K562 (cell line): Measurements from ENCODE around the gene ZMIZ1. TPM values are rescaled to one million over a fixed set of nuclear protein-coding genes. Genes with fewer than 3 reads are reported as not detected.

Source experiments
- CCNT2 ChIP-seq: IDR thresholded peaks from 2 replicates; pipeline ENCODE4 v1.6.1; 2011; ENCODE audit warnings: borderline replicate concordance, low read depth, mild to moderate bottlenecking, moderate library complexity, mixed read lengths, low read length; ENCODE audit not compliant: insufficient read length; ENCODE audit errors: extremely low read depth
- EGR1 ChIP-seq: fragments of 450-650 bp; conservative IDR thresholded peaks from 2 replicates; pipeline ENCODE4 v1.6.1; 2017; ENCODE audit warnings: mild to moderate bottlenecking
- FOXK2 ChIP-seq, 2 experiments: fragments of 450-650 bp; IDR thresholded peaks in 1 of 2; conservative IDR thresholded peaks in 1 of 2; 2 replicates each; pipeline ENCODE4 v1.6.1; 2016; ENCODE audit warnings: low read depth in 2 of 2, mild to moderate bottlenecking in 1 of 2
- HIVEP1 ChIP-seq: fragments of 250-450 bp; sonication (Bioruptor Pico); IDR thresholded peaks from 2 replicates; pipeline ENCODE4 v1.4.0; 2020; ENCODE audit warnings: mild to moderate bottlenecking
- ID3 ChIP-seq, 2 experiments: fragments of 250-450 bp in 1 of 2; fragments of 450-650 bp in 1 of 2; sonication (Bioruptor Pico) in 1 of 2; IDR thresholded peaks; 2 replicates each; pipeline versions ENCODE4 v1.6.1 to v1.8.0; 2016 to 2021; ENCODE audit warnings: mild to moderate bottlenecking in 2 of 2, moderate library complexity in 2 of 2, missing compliant biosample characterization in 1 of 2, missing genetic modification characterization in 1 of 2
- MYC ChIP-seq, 2 experiments: fragments of 250-450 bp in 1 of 2; sonication (Bioruptor Pico) in 1 of 2; IDR thresholded peaks; 2 replicates each; pipeline versions ENCODE4 v1.5.1 to v1.6.1; 2012 to 2021; ENCODE audit warnings: low read depth in 2 of 2, borderline replicate concordance in 1 of 2, improper control_type of control experiment in 1 of 2, low read length in 1 of 2, mild to moderate bottlenecking in 1 of 2, moderate library complexity in 1 of 2
- MYNN ChIP-seq, 2 experiments: sonication (generic); formaldehyde crosslinking in 1 of 2; IDR thresholded peaks; 2 replicates each; pipeline versions ENCODE4 v1.5.0 to v1.6.1; 2016 to 2020; ENCODE audit warnings: antibody characterized with exemption in 1 of 2, missing genetic modification reagents in 1 of 2
- NFIC ChIP-seq: fragments of 450-650 bp; IDR thresholded peaks from 2 replicates; pipeline ENCODE4 v1.6.1; 2017; ENCODE audit warnings: mild to moderate bottlenecking, inconsistent platforms
- PBX2 ChIP-seq, 2 experiments: IDR thresholded peaks in 1 of 2; conservative IDR thresholded peaks in 1 of 2; 2 replicates each; pipeline ENCODE4 v1.6.1; 2016; ENCODE audit warnings: low read depth in 2 of 2, mild to moderate bottlenecking in 1 of 2, missing compliant biosample characterization in 1 of 2, missing genetic modification characterization in 1 of 2, moderate library complexity in 1 of 2
- POLR3A ChIP-seq: IDR thresholded peaks from 2 replicates; pipeline ENCODE4 v1.6.1; 2011; ENCODE audit warnings: borderline replicate concordance, mild to moderate bottlenecking, moderate library complexity; ENCODE audit not compliant: insufficient read length, insufficient read depth; ENCODE audit errors: extremely low read depth
- SMARCA4 ChIP-seq: fragments of 450-650 bp; IDR thresholded peaks from 2 replicates; pipeline ENCODE4 v1.6.1; 2016
- TARDBP ChIP-seq: fragments of 450-650 bp; IDR thresholded peaks from 2 replicates; pipeline ENCODE4 v1.6.1; 2016
- ZBTB11 ChIP-seq, 3 experiments: fragments of 200-800 bp in 1 of 3; fragments of 250-450 bp in 1 of 3; fragments of 450-650 bp in 1 of 3; sonication (Bioruptor Pico) in 1 of 3; sonication (Bioruptor generic) in 1 of 3; formaldehyde crosslinking in 1 of 3; IDR thresholded peaks; 2 replicates each; pipeline versions ENCODE4 v1.6.1 to v1.8.0; 2016 to 2022; ENCODE audit warnings: mild to moderate bottlenecking in 2 of 3, missing genetic modification characterization in 2 of 3, missing compliant biosample characterization in 1 of 3, moderate library complexity in 1 of 3
- ZNF280A ChIP-seq: fragments of 450-650 bp; IDR thresholded peaks from 2 replicates; pipeline ENCODE4 v1.6.1; 2018; ENCODE audit warnings: mild to moderate bottlenecking, low read depth; ENCODE audit not compliant: partially characterized antibody
- polyA plus RNA-seq, 8 experiments: library from polyadenylated mRNA; depleted of rRNA in 4 of 8; stranded (reverse) in 5 of 8; unstranded in 3 of 8; fragments of >200 nt; fragmentation: Nextera tagmentation in 2 of 8; fragmentation: Illumina TruSeq in 1 of 8; extraction: Ambion mirVana in 2 of 8; extraction: Trizol in 1 of 8; gene quantifications; 2 replicates each; pipeline versions ENCODE4 v1.2.1 to v1.2.3, GENCODE V29; 2011 to 2014; ENCODE audit warnings: inconsistent platforms in 1 of 8, missing spikeins in 1 of 8
- total RNA-seq, 7 experiments: library from RNA; depleted of rRNA in 6 of 7; stranded (reverse); fragments of >200 nt in 6 of 7; fragmentation: Illumina TruSeq in 2 of 7; extraction: Trizol in 2 of 7; gene quantifications; 2 replicates each; pipeline versions ENCODE4 v1.2.1 to v1.2.3, GENCODE V29; 2011 to 2021; ENCODE audit warnings: low replicate concordance in 1 of 7
- TF ChIP-seq, protein P1 (sequence below): sonication (generic); formaldehyde crosslinking; IDR thresholded peaks from 2 replicates; pipeline ENCODE4 v1.8.0; 2022; ENCODE audit warnings: mild to moderate bottlenecking, missing genetic modification reagents

Gene ZMIZ1
- total and polyA plus RNA-seq, 9 of the 15 experiments (the other 6 are each of a cell fraction or from before 2014, with no cell fraction given): 1.0 to 37.3 (median 4.3) TPM

GRCh38 chr10:79020015-79020491 is 48.7 kb upstream of the ZMIZ1 start (continued):
- TF ChIP-seq PBX2 (CRISPR knock-in tag; IDR thresholded peaks at IDR 0.05; ENCODE audit: low read depth): no peak
- TF ChIP-seq PBX2 (tag; conservative IDR thresholded peaks at IDR 0.05; ENCODE audit: low read depth): no peak
- TF ChIP-seq POLR3A: no peak
- TF ChIP-seq CCNT2: peak; percentile 57
- TF ChIP-seq, protein P1, sequence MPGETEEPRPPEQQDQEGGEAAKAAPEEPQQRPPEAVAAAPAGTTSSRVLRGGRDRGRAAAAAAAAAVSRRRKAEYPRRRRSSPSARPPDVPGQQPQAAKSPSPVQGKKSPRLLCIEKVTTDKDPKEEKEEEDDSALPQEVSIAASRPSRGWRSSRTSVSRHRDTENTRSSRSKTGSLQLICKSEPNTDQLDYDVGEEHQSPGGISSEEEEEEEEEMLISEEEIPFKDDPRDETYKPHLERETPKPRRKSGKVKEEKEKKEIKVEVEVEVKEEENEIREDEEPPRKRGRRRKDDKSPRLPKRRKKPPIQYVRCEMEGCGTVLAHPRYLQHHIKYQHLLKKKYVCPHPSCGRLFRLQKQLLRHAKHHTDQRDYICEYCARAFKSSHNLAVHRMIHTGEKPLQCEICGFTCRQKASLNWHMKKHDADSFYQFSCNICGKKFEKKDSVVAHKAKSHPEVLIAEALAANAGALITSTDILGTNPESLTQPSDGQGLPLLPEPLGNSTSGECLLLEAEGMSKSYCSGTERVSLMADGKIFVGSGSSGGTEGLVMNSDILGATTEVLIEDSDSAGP: no peak
- peak; percentile 94 for TF ChIP-seq SMARCA4
- TF ChIP-seq EGR1: peak; percentile 81
- peak; percentile 77; the same call in 1 of the 2 replicates for TF ChIP-seq MYNN (IDR thresholded peaks at IDR 0.05)
- TF ChIP-seq MYNN (CRISPR knock-in tag; IDR thresholded peaks at IDR 0.05): no peak
- peak; percentile 84 to 91; a peak in 3 of 4 replicates for TF ChIP-seq FOXK2 (conservative IDR thresholded peaks at IDR 0.05 in 1 of 2, IDR thresholded peaks at IDR 0.05 in 1 of 2; ENCODE audit: low read depth in 2 of 2)
- no peak for TF ChIP-seq HIVEP1 (CRISPR knock-in tag)
- no peak for TF ChIP-seq ID3 (CRISPR knock-in tag; IDR thresholded peaks at IDR 0.05)
- TF ChIP-seq ID3 (tag; IDR thresholded peaks at IDR 0.05): peak; percentile 70; the same call in 1 of the 2 replicates
- peak in 1 of 3 experiments; percentile 63; a peak in 1 of 6 replicates for TF ChIP-seq ZBTB11 (CRISPR knock-in tag; IDR thresholded peaks at IDR 0.05)
- peak; percentile 92 for TF ChIP-seq NFIC
- peak; percentile 57; the same call in 1 of the 2 replicates for TF ChIP-seq TARDBP
- no peak for TF ChIP-seq ZNF280A
- TF ChIP-seq MYC (IDR thresholded peaks at IDR 0.05; ENCODE audit: low read depth, low read length): peak; percentile 45; the same call in 1 of the 2 replicates
- no peak for TF ChIP-seq MYC (CRISPR knock-in tag; IDR thresholded peaks at IDR 0.05; ENCODE audit: borderline replicate concordance, low read depth)
